NCI-H1048 (cell line): ENCODE results near the gene PPM1L.

Source experiments
- DNase-seq: peaks from one replicate; lab custom pipeline; 2025; lab: John Stamatoyannopoulos, UW

Gene PPM1L

GRCh38 chr3:160856450-160856849 is 100.4 kb downstream of the PPM1L start:
- DNase-seq = no peak

GRCh38 chr3:160857476-160858119 is 101.6 kb downstream of the PPM1L start:
- no peak for DNase-seq

GRCh38 chr3:160860346-160860745 is 104.3 kb downstream of the PPM1L start:
- no peak for DNase-seq

GRCh38 chr3:160869825-160870224 is 113.8 kb downstream of the PPM1L start:
- DNase-seq = no peak

GRCh38 chr3:160870327-160870726 is 114.3 kb downstream of the PPM1L start:
- no peak for DNase-seq

GRCh38 chr3:160874736-160875135 is 118.7 kb downstream of the PPM1L start:
- DNase-seq = peak; percentile 16

- DNase-seq = no peak
Observed at GRCh38 chr3:160876643-160877042, 120.6 kb downstream of the PPM1L start.

- DNase-seq = no peak
Observed at GRCh38 chr3:160879859-160880258, 123.8 kb downstream of the PPM1L start.

GRCh38 chr3:160883373-160883772 is 127.3 kb downstream of the PPM1L start:
- no peak for DNase-seq

- no peak for DNase-seq
Observed at GRCh38 chr3:160885791-160886286, 129.8 kb downstream of the PPM1L start.

- no peak for DNase-seq
Observed at GRCh38 chr3:160886421-160886820, 130.4 kb downstream of the PPM1L start.

GRCh38 chr3:160893207-160893606 is 137.2 kb downstream of the PPM1L start:
- no peak for DNase-seq

GRCh38 chr3:160904691-160905090 is 148.7 kb downstream of the PPM1L start:
- no peak for DNase-seq

GRCh38 chr3:160906646-160907045 is 150.6 kb downstream of the PPM1L start:
- no peak for DNase-seq

GRCh38 chr3:160909917-160910316 is 153.9 kb downstream of the PPM1L start:
- DNase-seq = no peak

- no peak for DNase-seq
Observed at GRCh38 chr3:160911411-160911810, 155.4 kb downstream of the PPM1L start.

GRCh38 chr3:160916472-160916871 is 160.4 kb downstream of the PPM1L start:
- DNase-seq = no peak

GRCh38 chr3:160919942-160920341 is 163.9 kb downstream of the PPM1L start:
- DNase-seq = no peak

GRCh38 chr3:160921020-160921635 is 165.1 kb downstream of the PPM1L start:
- DNase-seq = no peak

- no peak for DNase-seq
Observed at GRCh38 chr3:160924776-160925175, 168.7 kb downstream of the PPM1L start.

GRCh38 chr3:160927620-160928019 is 171.6 kb downstream of the PPM1L start:
- DNase-seq = no peak

- DNase-seq = no peak
Observed at GRCh38 chr3:160928183-160928726, 172.2 kb downstream of the PPM1L start.

- DNase-seq = no peak
Observed at GRCh38 chr3:160929595-160929994, 173.6 kb downstream of the PPM1L start.

- DNase-seq = no peak
Observed at GRCh38 chr3:160931474-160931873, 175.4 kb downstream of the PPM1L start.
